MCF 10A (cell line): Measurements from ENCODE around the gene TMC4. TPM values are rescaled to one million over a fixed set of nuclear protein-coding genes. Genes with fewer than 3 reads are reported as not detected.
"Not testable (repeated sequence)": the region's sequence is repeated elsewhere in the genome, so short reads cannot be mapped to it uniquely, and the experiment has no call there.

Experiments used
- BruUV-seq: library from RNA; stranded (reverse); fragments of 400-500 nt; replicated peaks from 2 replicates; lab custom pipeline; 2021; lab: Mats Ljungman, UMichigan
- CTCF ChIA-PET: fragments of 300-600 bp; sonication (Branson Sonifier 250); formaldehyde crosslinking; extraction: SDS; loops from one replicate; lab custom pipeline; 2021; ENCODE audit warnings: antibody characterized with exemption, inconsistent platforms; lab: Yijun Ruan, JAX
- POLR2A ChIA-PET: fragments of 300-600, 350-650 bp; sonication (Branson Sonifier 250); formaldehyde crosslinking; extraction: SDS; loops from one replicate; lab custom pipeline; 2020; ENCODE audit warnings: antibody characterized with exemption, inconsistent platforms; lab: Yijun Ruan, JAX
- DNase-seq: peaks from one replicate; pipeline ENCODE4 v3.0.0-alpha.2; 2018; ENCODE audit not compliant: unreplicated experiment
- H3K27ac Mint-ChIP-seq: one replicate; pipeline ENCODE4 v1.8.0; 2022; ENCODE audit warnings: mild to moderate bottlenecking, low read depth, mixed read lengths; ENCODE audit not compliant: unreplicated experiment
- H3K27me3 Mint-ChIP-seq: one replicate; pipeline ENCODE4 v1.8.0; 2022; ENCODE audit warnings: mixed read lengths; ENCODE audit not compliant: insufficient read depth, unreplicated experiment
- H3K36me3 Mint-ChIP-seq: one replicate; pipeline ENCODE4 v1.8.0; 2022; ENCODE audit warnings: mild to moderate bottlenecking, moderate library complexity, mixed read lengths; ENCODE audit not compliant: insufficient read depth, unreplicated experiment
- H3K4me1 Mint-ChIP-seq: one replicate; pipeline ENCODE4 v1.8.0; 2022; ENCODE audit warnings: mixed read lengths; ENCODE audit not compliant: insufficient read depth, unreplicated experiment
- H3K4me3 Mint-ChIP-seq: one replicate; pipeline ENCODE4 v1.8.0; 2022; ENCODE audit warnings: mild to moderate bottlenecking, moderate library complexity, mixed read lengths; ENCODE audit not compliant: unreplicated experiment
- H3K9me3 Mint-ChIP-seq: one replicate; pipeline ENCODE4 v1.8.0; 2022; ENCODE audit warnings: mixed read lengths; ENCODE audit not compliant: unreplicated experiment
- intact Hi-C: fragments of 100-400 bp; cut with micrococcal nuclease; formaldehyde crosslinking; loops from 2 replicates; pipeline ENCODE4 v1.14.1; 2022
- total RNA-seq: library from RNA; stranded (reverse); gene quantifications from 2 replicates; pipeline ENCODE4 v1.2.3, GENCODE V29; 2022
- TF ChIP-seq, protein P1 (sequence below): fragments of 200-600 bp; IDR thresholded peaks from one replicate; pipeline ENCODE4 v1.8.0; 2022; ENCODE audit warnings: antibody characterized with exemption, mild to moderate bottlenecking; ENCODE audit not compliant: unreplicated experiment

The TMC4 gene
- total RNA-seq, 1 experiment from 2014 or later, result 6.1 TPM

DNA sequence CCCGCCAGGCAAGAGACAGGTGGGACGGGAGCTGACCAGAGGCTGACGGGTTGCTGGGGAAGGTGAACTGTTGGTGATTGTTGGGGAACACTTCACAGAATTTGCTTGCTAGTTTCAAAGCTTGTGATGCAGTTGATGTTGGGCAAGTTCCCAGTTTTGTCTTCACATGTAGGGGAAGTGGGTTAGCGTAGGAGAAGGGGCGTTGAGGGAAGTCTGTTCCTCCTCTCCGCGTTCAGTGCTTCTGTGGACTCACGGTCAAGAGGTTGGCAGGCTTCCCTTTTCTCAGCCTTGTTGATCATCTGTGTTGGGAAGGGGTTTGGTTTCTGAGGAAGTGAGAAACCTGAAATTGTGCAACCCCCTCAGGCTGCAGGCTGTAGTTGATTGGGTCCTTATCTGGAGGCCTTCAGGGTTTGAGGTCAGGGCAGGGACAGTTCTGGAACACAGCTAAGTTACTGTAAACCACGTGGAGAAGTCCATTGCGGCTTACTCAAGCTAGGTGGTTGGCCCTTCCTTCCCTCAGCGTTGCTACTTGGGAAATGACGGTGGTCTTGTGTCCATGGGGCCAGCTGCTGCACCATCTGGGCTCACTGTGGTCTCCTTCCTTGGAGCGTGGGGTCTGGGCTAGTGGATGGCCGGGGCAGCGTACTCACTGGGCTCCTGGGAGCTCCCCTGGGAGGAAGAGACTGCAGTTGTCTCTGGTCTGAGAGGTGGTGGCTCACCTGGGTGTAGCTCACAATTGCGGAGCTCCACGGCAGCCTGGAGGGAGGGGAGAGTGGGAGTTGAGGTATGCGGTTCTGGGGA lies 35.2 kb upstream of the TMC4 start:
- peak overlapping the region; percentile 87 for H3K27ac Mint-ChIP-seq
- H3K4me3 Mint-ChIP-seq, result no peak overlapping the region
- peak; percentile 99 for DNase-seq
- TF ChIP-seq, protein P1, sequence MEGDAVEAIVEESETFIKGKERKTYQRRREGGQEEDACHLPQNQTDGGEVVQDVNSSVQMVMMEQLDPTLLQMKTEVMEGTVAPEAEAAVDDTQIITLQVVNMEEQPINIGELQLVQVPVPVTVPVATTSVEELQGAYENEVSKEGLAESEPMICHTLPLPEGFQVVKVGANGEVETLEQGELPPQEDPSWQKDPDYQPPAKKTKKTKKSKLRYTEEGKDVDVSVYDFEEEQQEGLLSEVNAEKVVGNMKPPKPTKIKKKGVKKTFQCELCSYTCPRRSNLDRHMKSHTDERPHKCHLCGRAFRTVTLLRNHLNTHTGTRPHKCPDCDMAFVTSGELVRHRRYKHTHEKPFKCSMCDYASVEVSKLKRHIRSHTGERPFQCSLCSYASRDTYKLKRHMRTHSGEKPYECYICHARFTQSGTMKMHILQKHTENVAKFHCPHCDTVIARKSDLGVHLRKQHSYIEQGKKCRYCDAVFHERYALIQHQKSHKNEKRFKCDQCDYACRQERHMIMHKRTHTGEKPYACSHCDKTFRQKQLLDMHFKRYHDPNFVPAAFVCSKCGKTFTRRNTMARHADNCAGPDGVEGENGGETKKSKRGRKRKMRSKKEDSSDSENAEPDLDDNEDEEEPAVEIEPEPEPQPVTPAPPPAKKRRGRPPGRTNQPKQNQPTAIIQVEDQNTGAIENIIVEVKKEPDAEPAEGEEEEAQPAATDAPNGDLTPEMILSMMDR, result no peak
- no TSS peak for BruUV-seq
- POLR2A ChIA-PET, result interaction anchor here (0.6 to 13.2 kb wide), 5 partner anchors 8 to 1516 kb away, joined by 3 to 324 read pairs (median 6); partner anchors contain the start of genes MBOAT7, PRPF31, RPS9 and TFPT
- CTCF ChIA-PET, result interaction anchor here (0.6 to 1.0 kb wide), 3 partner anchors 16 to 51 kb away, joined by 3 to 4 read pairs (median 4); no protein-coding TSS in a partner anchor
- H3K4me1 Mint-ChIP-seq, result peaks cover 44% of the 10 kb centered on the region
- H3K9me3 Mint-ChIP-seq, result no peaks in the 10 kb centered on the region
- H3K27me3 Mint-ChIP-seq, result no peaks in the 10 kb centered on the region
- intact Hi-C loops, result no loop called here
- H3K36me3 Mint-ChIP-seq, result peaks cover 84% of the 10 kb centered on the region

DNA sequence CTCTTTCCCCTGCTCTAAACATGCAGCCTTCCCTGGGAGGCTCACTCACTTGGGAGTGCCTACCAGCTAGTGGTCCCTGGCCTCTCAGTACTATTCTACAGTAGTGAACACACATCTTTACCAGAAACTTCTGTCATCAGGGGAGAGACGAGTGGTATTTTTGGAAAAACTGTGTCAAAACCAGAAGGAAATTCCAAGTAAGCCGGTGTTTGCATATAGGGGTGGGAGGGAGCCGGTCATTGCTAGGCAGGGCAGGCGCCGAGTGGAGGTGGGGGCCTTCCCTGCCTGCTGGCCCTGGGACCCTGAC lies 34.7 kb upstream of the TMC4 start:
- POLR2A ChIA-PET, result interaction anchor here (0.7 to 13.2 kb wide), 3 partner anchors 11 to 92 kb away, joined by 3 to 324 read pairs (median 6); partner anchors contain the start of genes MBOAT7, PRPF31, TFPT and TSEN34

DNA sequence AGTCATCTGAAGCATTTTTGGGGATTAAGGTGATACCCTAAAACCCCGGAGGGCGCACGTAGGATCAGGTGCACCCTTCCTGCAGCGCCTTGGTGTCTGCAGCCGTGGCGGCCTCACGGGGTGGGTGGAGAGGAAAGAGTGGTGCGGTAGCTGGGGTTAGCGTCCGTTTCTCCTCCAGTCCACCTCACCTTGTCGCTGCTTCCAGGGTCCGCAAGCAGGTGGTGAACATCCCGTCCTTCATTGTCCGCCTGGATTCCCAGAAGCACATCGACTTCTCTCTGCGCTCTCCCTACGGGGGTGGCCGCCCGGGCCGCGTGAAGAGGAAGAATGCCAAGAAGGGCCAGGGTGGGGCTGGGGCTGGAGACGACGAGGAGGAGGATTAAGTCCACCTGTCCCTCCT lies 34.2 kb upstream of the TMC4 start:
- H3K9me3 Mint-ChIP-seq, H3K27me3 Mint-ChIP-seq, BruUV-seq, DNase-seq, intact Hi-C loops, H3K4me3 Mint-ChIP-seq: not testable (repeated sequence)
- Mint-ChIP-seq H3K36me3 (peaks cover 93% of the 10 kb centered on the region), H3K27ac (peak overlapping the region; percentile 87), H3K4me1 (peaks cover 44% of the 10 kb centered on the region)
- CTCF ChIA-PET, result interaction anchor here (1.4 kb wide), 1 partner anchor 25 kb away, joined by 7 read pairs; no protein-coding TSS in a partner anchor
- POLR2A ChIA-PET, result interaction anchor here (13.2 kb wide), 1 partner anchor 16 kb away, joined by 324 read pairs; the partner anchor contains the start of genes MBOAT7 and TSEN34

More for the DNA sequence above, 34.7 kb upstream of the TMC4 start:
- no TSS peak for BruUV-seq
- peaks cover 90% of the 10 kb centered on the region for H3K36me3 Mint-ChIP-seq
- TF ChIP-seq, protein P1, result no peak
- intact Hi-C loops, result no loop called here
- DNase-seq, result no peak
- CTCF ChIA-PET, result interaction anchor here (0.6 to 1.4 kb wide), 2 partner anchors 15 to 25 kb away, joined by 3 to 7 read pairs; no protein-coding TSS in a partner anchor
- H3K27me3 Mint-ChIP-seq, result no peaks in the 10 kb centered on the region
- peaks cover 44% of the 10 kb centered on the region for H3K4me1 Mint-ChIP-seq
- H3K9me3 Mint-ChIP-seq, result no peaks in the 10 kb centered on the region
- H3K27ac Mint-ChIP-seq, result peak overlapping the region; percentile 87
- H3K4me3 Mint-ChIP-seq, result no peak overlapping the region

DNA sequence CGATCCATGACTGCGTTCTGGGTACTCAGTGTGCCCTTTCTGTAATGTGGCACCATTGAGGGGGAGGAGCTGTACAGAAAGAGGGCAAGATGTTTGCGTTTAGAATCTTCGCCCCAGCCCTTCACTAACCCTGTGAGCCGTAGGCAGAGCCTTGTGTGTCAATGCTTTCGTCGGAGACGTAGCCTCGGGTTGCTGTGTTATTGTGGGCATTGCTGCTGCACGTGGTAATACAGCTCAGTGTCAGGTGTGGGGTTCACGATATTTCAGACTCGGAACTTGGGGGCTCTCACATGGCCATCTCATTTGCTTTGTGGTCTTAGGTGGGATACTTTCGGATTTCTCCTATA lies 33.8 kb upstream of the TMC4 start:
- TF ChIP-seq, protein P1, result no peak
- Mint-ChIP-seq H3K4me1 (peaks cover 44% of the 10 kb centered on the region), H3K27ac (no peak overlapping the region), H3K36me3 (peaks cover 93% of the 10 kb centered on the region), H3K4me3 (no peak overlapping the region), H3K9me3 (no peaks in the 10 kb centered on the region), H3K27me3 (no peaks in the 10 kb centered on the region)
- intact Hi-C loops, result no loop called here
- no TSS peak for BruUV-seq
- ChIA-PET CTCF (interaction anchor here (1.4 kb wide), 1 partner anchor 25 kb away, joined by 7 read pairs; no protein-coding TSS in a partner anchor), POLR2A (interaction anchor here (1.0 to 13.2 kb wide), 3 partner anchors 16 to 70 kb away, joined by 5 to 324 read pairs (median 14); partner anchors contain the start of genes LENG1, MBOAT7 and TSEN34)
- DNase-seq, result peak; percentile 26
